ENCODE data around the gene RPS3A. TPM values are rescaled to one million over a fixed set of nuclear protein-coding genes. Genes with fewer than 3 reads are reported as not detected.

Gene RPS3A
- total RNA-seq, 1 experiment from 2014 or later: 1,868 TPM

DNA sequence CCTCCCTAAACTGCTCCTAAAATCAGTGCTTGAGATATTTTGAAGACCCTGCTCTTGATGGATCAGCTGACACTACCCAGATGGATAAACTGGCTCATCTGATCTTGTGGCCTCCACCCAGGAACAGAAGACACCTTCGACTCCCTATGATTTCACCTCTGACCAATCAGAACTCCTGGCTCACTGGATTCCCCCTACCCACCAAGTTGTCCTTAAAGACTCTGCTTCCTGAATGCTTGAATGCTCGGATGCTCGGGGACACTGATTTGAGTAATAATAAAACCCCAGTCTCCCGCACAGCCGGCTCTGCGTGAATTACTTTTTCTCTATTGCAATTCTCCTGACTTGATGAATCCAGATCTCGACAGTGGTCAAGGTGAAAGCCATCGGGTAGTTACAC is 12.0 kb upstream of the RPS3A start:
- BruUV-seq (replicated peaks): no TSS peak
- ChIA-PET POLR2A (no interaction called here), CTCF (no interaction called here)
- Histone ChIP-seq H3K4me3 (ENCODE audit: low read depth, low read length) (no peak overlapping the region), H3K36me3 (ENCODE audit: control insufficient read depth, insufficient read depth, low read length) (no peaks in the 10 kb centered on the region), H3K9me3 (no peaks in the 10 kb centered on the region), H3K4me1 (peaks cover 17% of the 10 kb centered on the region), H3K27me3 (replicated peaks; ENCODE audit: control insufficient read depth, insufficient read depth, low read length) (no peaks in the 10 kb centered on the region)
- Mint-ChIP-seq H3K9me3 (ENCODE audit: unreplicated experiment) (no peaks in the 10 kb centered on the region), H3K27ac (ENCODE audit: unreplicated experiment) (no peak overlapping the region), H3K36me3 (ENCODE audit: insufficient read depth, unreplicated experiment) (no peaks in the 10 kb centered on the region), H3K27me3 (ENCODE audit: insufficient read depth, unreplicated experiment) (no peaks in the 10 kb centered on the region), H3K4me3 (ENCODE audit: unreplicated experiment) (no peak overlapping the region), H3K4me1 (ENCODE audit: low read depth, unreplicated experiment) (peaks cover 4% of the 10 kb centered on the region)
- no peak for DNase-seq
- intact Hi-C loops (cut with micrococcal nuclease; ENCODE audit: unreplicated experiment): no loop called here
- TF ChIP-seq, protein P1, sequence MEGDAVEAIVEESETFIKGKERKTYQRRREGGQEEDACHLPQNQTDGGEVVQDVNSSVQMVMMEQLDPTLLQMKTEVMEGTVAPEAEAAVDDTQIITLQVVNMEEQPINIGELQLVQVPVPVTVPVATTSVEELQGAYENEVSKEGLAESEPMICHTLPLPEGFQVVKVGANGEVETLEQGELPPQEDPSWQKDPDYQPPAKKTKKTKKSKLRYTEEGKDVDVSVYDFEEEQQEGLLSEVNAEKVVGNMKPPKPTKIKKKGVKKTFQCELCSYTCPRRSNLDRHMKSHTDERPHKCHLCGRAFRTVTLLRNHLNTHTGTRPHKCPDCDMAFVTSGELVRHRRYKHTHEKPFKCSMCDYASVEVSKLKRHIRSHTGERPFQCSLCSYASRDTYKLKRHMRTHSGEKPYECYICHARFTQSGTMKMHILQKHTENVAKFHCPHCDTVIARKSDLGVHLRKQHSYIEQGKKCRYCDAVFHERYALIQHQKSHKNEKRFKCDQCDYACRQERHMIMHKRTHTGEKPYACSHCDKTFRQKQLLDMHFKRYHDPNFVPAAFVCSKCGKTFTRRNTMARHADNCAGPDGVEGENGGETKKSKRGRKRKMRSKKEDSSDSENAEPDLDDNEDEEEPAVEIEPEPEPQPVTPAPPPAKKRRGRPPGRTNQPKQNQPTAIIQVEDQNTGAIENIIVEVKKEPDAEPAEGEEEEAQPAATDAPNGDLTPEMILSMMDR (IDR thresholded peaks at IDR 0.05; ENCODE audit: insufficient read depth in 1 of 2, low read depth in 1 of 2, low read length in 1 of 2, severe bottlenecking in 1 of 2, unreplicated experiment in 1 of 2): no peak

DNA sequence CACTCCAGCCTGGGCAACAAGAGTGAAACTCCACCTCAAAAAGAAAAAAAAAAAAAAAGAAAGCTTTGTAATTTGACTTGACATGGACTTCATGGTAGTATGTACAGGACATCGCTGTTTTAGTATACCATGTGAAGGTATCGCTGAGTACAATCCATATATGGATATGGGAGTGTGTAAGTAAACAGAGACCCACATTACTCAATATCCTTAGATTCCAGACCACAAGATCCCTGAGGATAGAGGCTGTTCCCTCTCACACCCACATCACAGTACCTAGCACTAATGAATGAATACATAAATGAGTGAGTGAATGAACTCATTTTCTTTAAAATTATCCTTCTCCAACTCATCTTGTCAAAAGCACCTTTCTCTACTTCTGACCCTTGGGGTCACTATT is 8.4 kb upstream of the RPS3A start:
- H3K27me3 Mint-ChIP-seq (ENCODE audit: insufficient read depth, unreplicated experiment): no peaks in the 10 kb centered on the region

DNA sequence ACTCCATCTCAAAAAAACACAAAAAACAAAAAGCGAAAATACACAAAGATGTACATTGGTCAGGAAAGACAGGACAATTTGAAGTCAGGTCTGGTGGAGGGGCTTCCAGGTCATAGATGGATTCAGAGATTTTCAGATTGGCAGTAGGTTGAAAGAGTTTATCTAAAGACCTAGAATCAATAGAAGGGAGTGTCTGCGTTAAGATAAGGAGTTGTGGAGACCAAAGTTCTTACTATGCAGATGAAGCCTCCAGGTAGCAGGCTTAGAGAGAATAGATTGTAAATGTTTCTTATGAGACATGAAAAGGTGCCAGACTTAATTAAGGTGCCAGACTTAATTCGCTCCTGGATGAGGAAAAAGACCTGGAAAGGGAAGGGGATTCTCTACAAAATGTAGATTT is 6.9 kb upstream of the RPS3A start:
- peaks cover 8% of the 10 kb centered on the region for H3K4me1 Mint-ChIP-seq (ENCODE audit: low read depth, unreplicated experiment)
- Histone ChIP-seq H3K36me3 (ENCODE audit: control insufficient read depth, insufficient read depth, low read length) (no peaks in the 10 kb centered on the region; the same call in 1 of the 2 replicates), H3K27me3 (replicated peaks; ENCODE audit: control insufficient read depth, insufficient read depth, low read length) (no peaks in the 10 kb centered on the region), H3K9me3 (no peaks in the 10 kb centered on the region), H3K4me3 (ENCODE audit: low read depth, low read length) (no peak overlapping the region), H3K4me1 (peaks cover 25% of the 10 kb centered on the region)
- no TSS peak for BruUV-seq (replicated peaks)
- no peak for DNase-seq
- no peak overlapping the region for H3K4me3 Mint-ChIP-seq (ENCODE audit: unreplicated experiment)
- H3K9me3 Mint-ChIP-seq (ENCODE audit: unreplicated experiment): no peaks in the 10 kb centered on the region
- ChIA-PET POLR2A (no interaction called here), CTCF (no interaction called here)
- TF ChIP-seq, protein P1 (IDR thresholded peaks at IDR 0.05; ENCODE audit: insufficient read depth in 1 of 2, low read depth in 1 of 2, low read length in 1 of 2, severe bottlenecking in 1 of 2, unreplicated experiment in 1 of 2): no peak
- H3K36me3 Mint-ChIP-seq (ENCODE audit: insufficient read depth, unreplicated experiment): no peaks in the 10 kb centered on the region
- no peaks in the 10 kb centered on the region for H3K27me3 Mint-ChIP-seq (ENCODE audit: insufficient read depth, unreplicated experiment)
- peak overlapping the region; percentile 50 for H3K27ac Mint-ChIP-seq (ENCODE audit: unreplicated experiment)
- intact Hi-C loops (cut with micrococcal nuclease; ENCODE audit: unreplicated experiment): no loop called here

More for the DNA sequence above, 8.4 kb upstream of the RPS3A start:
- Mint-ChIP-seq H3K27ac (ENCODE audit: unreplicated experiment) (no peak overlapping the region), H3K4me3 (ENCODE audit: unreplicated experiment) (no peak overlapping the region), H3K9me3 (ENCODE audit: unreplicated experiment) (no peaks in the 10 kb centered on the region), H3K36me3 (ENCODE audit: insufficient read depth, unreplicated experiment) (no peaks in the 10 kb centered on the region), H3K4me1 (ENCODE audit: low read depth, unreplicated experiment) (peaks cover 8% of the 10 kb centered on the region)
- Histone ChIP-seq H3K27me3 (replicated peaks; ENCODE audit: control insufficient read depth, insufficient read depth, low read length) (no peaks in the 10 kb centered on the region), H3K4me1 (peaks cover 25% of the 10 kb centered on the region), H3K9me3 (no peaks in the 10 kb centered on the region), H3K36me3 (ENCODE audit: control insufficient read depth, insufficient read depth, low read length) (no peaks in the 10 kb centered on the region; the same call in 1 of the 2 replicates), H3K4me3 (ENCODE audit: low read depth, low read length) (no peak overlapping the region)
- TF ChIP-seq, protein P1 (IDR thresholded peaks at IDR 0.05; ENCODE audit: insufficient read depth in 1 of 2, low read depth in 1 of 2, low read length in 1 of 2, severe bottlenecking in 1 of 2, unreplicated experiment in 1 of 2): no peak
- DNase-seq: no peak
- no TSS peak for BruUV-seq (replicated peaks)
- ChIA-PET CTCF (no interaction called here), POLR2A (interaction anchor here (0.7 kb wide), 1 partner anchor 76 kb away, joined by 5 read pairs; the partner anchor contains the start of gene LRBA)
- intact Hi-C loops (cut with micrococcal nuclease; ENCODE audit: unreplicated experiment): no loop called here
